NCI-H69 (cell line): ENCODE data around the gene FBLN2.

Experiments used
- DNase-seq: peaks from one replicate; lab custom pipeline; 2025; lab: John Stamatoyannopoulos, UW

Gene FBLN2

GRCh38 chr3:13624671-13625125 lies 75.8 kb downstream of the FBLN2 start:
- no peak for DNase-seq

- DNase-seq, result no peak
Measured at GRCh38 chr3:13626396-13626795, 77.5 kb downstream of the FBLN2 start.

GRCh38 chr3:13626915-13627460 lies 78.1 kb downstream of the FBLN2 start:
- no peak for DNase-seq

GRCh38 chr3:13627681-13628080 lies 78.8 kb downstream of the FBLN2 start:
- no peak for DNase-seq

- no peak for DNase-seq
Measured at GRCh38 chr3:13628432-13628831, 79.5 kb downstream of the FBLN2 start.

- no peak for DNase-seq
Measured at GRCh38 chr3:13628841-13629551, 80.1 kb downstream of the FBLN2 start.

GRCh38 chr3:13629644-13630043 lies 80.7 kb downstream of the FBLN2 start:
- DNase-seq, result no peak

GRCh38 chr3:13631256-13631655 lies 82.3 kb downstream of the FBLN2 start:
- DNase-seq, result no peak

- no peak for DNase-seq
Measured at GRCh38 chr3:13633176-13633575, 84.3 kb downstream of the FBLN2 start.

GRCh38 chr3:13634151-13634550 lies 85.2 kb downstream of the FBLN2 start:
- no peak for DNase-seq

GRCh38 chr3:13634615-13635014 lies 85.7 kb downstream of the FBLN2 start:
- DNase-seq, result no peak

- no peak for DNase-seq
Measured at GRCh38 chr3:13636186-13636585, 87.3 kb downstream of the FBLN2 start.

- DNase-seq, result no peak
Measured at GRCh38 chr3:13636874-13637273, 87.9 kb downstream of the FBLN2 start.

- peak; percentile 70 for DNase-seq
Measured at GRCh38 chr3:13637311-13637891, 88.5 kb downstream of the FBLN2 start.

- no peak for DNase-seq
Measured at GRCh38 chr3:13637953-13638352, 89.0 kb downstream of the FBLN2 start.

GRCh38 chr3:13638927-13639326 lies 90.0 kb downstream of the FBLN2 start:
- no peak for DNase-seq

- no peak for DNase-seq
Measured at GRCh38 chr3:13642597-13642996, 93.7 kb downstream of the FBLN2 start.

GRCh38 chr3:13644341-13645117 lies 95.6 kb downstream of the FBLN2 start:
- DNase-seq, result no peak

GRCh38 chr3:13645801-13646637 lies 97.1 kb downstream of the FBLN2 start:
- no peak for DNase-seq

GRCh38 chr3:13647298-13648059 lies 98.6 kb downstream of the FBLN2 start:
- DNase-seq, result peak; percentile 21
